H9 (cell line): ENCODE measurements around the gene MRRF. TPM values are rescaled to one million over a fixed set of nuclear protein-coding genes. Genes with fewer than 3 reads are reported as not detected.

ENCODE experiments used
- DNase-seq: peaks from one replicate; pipeline ENCODE4 v3.0.0-alpha.2; 2017
- H2AFZ ChIP-seq: one replicate; pipeline ENCODE4 v1.6.1; 2013; ENCODE audit warnings: mild to moderate bottlenecking, low read length, control low read depth, moderate library complexity
- H2AK5ac ChIP-seq: 2 replicates; pipeline ENCODE4 v1.6.1; 2013; ENCODE audit warnings: low read length, control low read depth, mixed read lengths; ENCODE audit not compliant: insufficient read length
- H2BK120ac ChIP-seq: one replicate; pipeline ENCODE4 v1.6.1; 2013; ENCODE audit warnings: low read depth, mild to moderate bottlenecking, low read length, control low read depth, inconsistent platforms; ENCODE audit not compliant: poor library complexity, severe bottlenecking
- H2BK12ac ChIP-seq: 2 replicates; pipeline ENCODE4 v1.6.1; 2013; ENCODE audit warnings: low read length, control low read depth, mixed read lengths, low read depth; ENCODE audit not compliant: insufficient read length
- H2BK15ac ChIP-seq: 2 replicates; pipeline ENCODE4 v1.6.1; 2013; ENCODE audit warnings: low read depth, low read length, control low read depth
- H2BK20ac ChIP-seq: one replicate; pipeline ENCODE4 v1.6.1; 2013; ENCODE audit warnings: low read depth, mild to moderate bottlenecking, low read length, control low read depth, inconsistent platforms; ENCODE audit not compliant: poor library complexity, severe bottlenecking
- H2BK5ac ChIP-seq: 2 replicates; pipeline ENCODE4 v1.6.1; 2013; ENCODE audit warnings: low read length, control low read depth, mixed read lengths; ENCODE audit not compliant: insufficient read length
- H3K14ac ChIP-seq: 2 replicates; pipeline ENCODE4 v1.6.1; 2013; ENCODE audit warnings: low read length, control low read depth; ENCODE audit not compliant: insufficient read depth
- H3K18ac ChIP-seq: 2 replicates; pipeline ENCODE4 v1.6.1; 2013; ENCODE audit warnings: low read depth, mild to moderate bottlenecking, mixed read lengths, low read length, control low read depth; ENCODE audit not compliant: insufficient read length
- H3K23ac ChIP-seq: 2 replicates; pipeline ENCODE4 v1.6.1; 2013; ENCODE audit warnings: low read length, control low read depth, mixed read lengths, low read depth; ENCODE audit not compliant: insufficient read length
- H3K23me2 ChIP-seq: 2 replicates; pipeline ENCODE4 v1.6.1; 2013; ENCODE audit warnings: low read depth, mild to moderate bottlenecking, mixed read lengths, low read length, control low read depth; ENCODE audit not compliant: insufficient read length, poor library complexity, severe bottlenecking
- H3K27ac ChIP-seq: 2 replicates; pipeline ENCODE4 v1.5.1; 2013; ENCODE audit warnings: low read length, control low read depth, mixed read lengths, low read depth; ENCODE audit not compliant: insufficient read length
- H3K27me3 ChIP-seq: 2 replicates; pipeline ENCODE4 v1.6.1; 2013; ENCODE audit warnings: low read length, control low read depth, inconsistent platforms; ENCODE audit not compliant: insufficient read depth
- H3K4ac ChIP-seq: 2 replicates; pipeline ENCODE4 v1.6.1; 2013; ENCODE audit warnings: low read depth, mild to moderate bottlenecking, control low read depth, inconsistent platforms, low read length, moderate library complexity
- H3K4me1 ChIP-seq: 2 replicates; pipeline ENCODE4 v1.6.1; 2013; ENCODE audit warnings: low read length, control low read depth, inconsistent platforms; ENCODE audit not compliant: insufficient read depth
- H3K4me2 ChIP-seq: 2 replicates; pipeline ENCODE4 v1.6.1; 2013; ENCODE audit warnings: low read length, control low read depth, mixed read lengths; ENCODE audit not compliant: insufficient read length, insufficient read depth
- H3K56ac ChIP-seq: 2 replicates; pipeline ENCODE4 v1.6.1; 2013; ENCODE audit warnings: low read depth, mild to moderate bottlenecking, mixed read lengths, low read length, control low read depth; ENCODE audit not compliant: insufficient read length
- H3K79me1 ChIP-seq: 2 replicates; pipeline ENCODE4 v1.6.1; 2013; ENCODE audit warnings: low read depth, mild to moderate bottlenecking, moderate library complexity, low read length, control low read depth, inconsistent platforms; ENCODE audit not compliant: insufficient read depth, poor library complexity, severe bottlenecking
- H3K79me2 ChIP-seq: 2 replicates; pipeline ENCODE4 v1.6.1; 2013; ENCODE audit warnings: low read length, control low read depth, inconsistent platforms; ENCODE audit not compliant: insufficient read depth
- H3K9ac ChIP-seq: 2 replicates; pipeline ENCODE4 v1.6.1; 2013; ENCODE audit warnings: low read length, control low read depth, mixed read lengths; ENCODE audit not compliant: insufficient read length; ENCODE audit errors: extremely low read depth
- H3K9me3 ChIP-seq: one replicate; pipeline ENCODE4 v1.6.1; 2013; ENCODE audit warnings: low read depth, low read length, inconsistent platforms; ENCODE audit not compliant: control insufficient read depth
- H3T11ph ChIP-seq: one replicate; pipeline ENCODE4 v1.6.1; 2013; ENCODE audit warnings: mild to moderate bottlenecking, low read length, control low read depth, inconsistent platforms
- H4K20me1 ChIP-seq: one replicate; pipeline ENCODE4 v1.6.1; 2013; ENCODE audit not compliant: control insufficient read depth, insufficient read length, insufficient read depth
- H4K5ac ChIP-seq: 2 replicates; pipeline ENCODE4 v1.6.1; 2013; ENCODE audit warnings: low read depth, mild to moderate bottlenecking, mixed read lengths, low read length, control low read depth; ENCODE audit not compliant: insufficient read length
- H4K8ac ChIP-seq: replicated peaks from 2 replicates; pipeline ENCODE4 v1.6.1; 2013; ENCODE audit warnings: low read length, control low read depth, mixed read lengths, low read depth; ENCODE audit not compliant: insufficient read length
- H4K91ac ChIP-seq: 2 replicates; pipeline ENCODE4 v1.6.1; 2013; ENCODE audit warnings: low read depth, mild to moderate bottlenecking, moderate library complexity, mixed read lengths, low read length, control low read depth; ENCODE audit not compliant: insufficient read length
- H3K27ac Mint-ChIP-seq, 3 experiments: 2 replicates in 2 of 3; 3 replicates in 1 of 3; pipeline ENCODE4 v1.8.0; 2020 to 2021; ENCODE audit warnings: mixed read lengths in 3 of 3, mild to moderate bottlenecking in 1 of 3, moderate library complexity in 1 of 3
- H3K27me3 Mint-ChIP-seq: 2 replicates; pipeline ENCODE4 v1.8.0; 2021; ENCODE audit warnings: low read depth, mild to moderate bottlenecking, moderate library complexity, mixed read lengths
- H3K36me3 Mint-ChIP-seq, 3 experiments: 2 replicates in 2 of 3; 3 replicates in 1 of 3; pipeline ENCODE4 v1.8.0; 2020 to 2021; ENCODE audit warnings: low read depth in 3 of 3, mixed read lengths in 3 of 3; ENCODE audit not compliant: insufficient read depth in 1 of 3
- H3K4me1 Mint-ChIP-seq, 2 experiments: 2 replicates each; pipeline ENCODE4 v1.8.0; 2020; ENCODE audit warnings: mixed read lengths in 2 of 2
- H3K4me3 Mint-ChIP-seq, 2 experiments: 2 replicates in 1 of 2; 3 replicates in 1 of 2; pipeline ENCODE4 v1.8.0; 2020 to 2021; ENCODE audit warnings: mild to moderate bottlenecking in 2 of 2, mixed read lengths in 2 of 2, moderate library complexity in 1 of 2
- H3K9me3 Mint-ChIP-seq, 2 experiments: 2 replicates in 1 of 2; 3 replicates in 1 of 2; pipeline ENCODE4 v1.8.0; 2020; ENCODE audit warnings: mild to moderate bottlenecking in 2 of 2, mixed read lengths in 2 of 2, moderate library complexity in 1 of 2
- CTCF ChIP-seq: fragments of 200-600 bp; sonication (generic); conservative IDR thresholded peaks from 3 replicates; pipeline ENCODE4 v1.8.0; 2021; ENCODE audit warnings: antibody characterized with exemption, mild to moderate bottlenecking
- WGBS: extraction: QIAGEN DNeasy Blood & Tissue Kit; methylation state at CpG from one replicate; pipeline ENCODE4 v1.1.7; 2013; ENCODE audit warnings: missing lambda C conversion rate, low lambda C conversion rate, mixed read lengths; ENCODE audit not compliant: insufficient read length; ENCODE audit errors: extremely low coverage; 5-methylcytosine and 5-hydroxymethylcytosine counted together
- total RNA-seq: library from RNA; stranded (reverse); gene quantifications from 2 replicates; pipeline ENCODE4 v1.2.1, GENCODE V29; 2021

The MRRF gene
- total RNA-seq, 1 experiment from 2014 or later, result 33.7 TPM

- Histone ChIP-seq H4K20me1 (no peaks in the 10 kb centered on the region), H3K56ac (no peak overlapping the region)
Observed at GRCh38 chr9:122294531-122294930, 29.8 kb downstream of the MRRF start.

More at GRCh38 chr9:122294531-122294930, 29.8 kb downstream of the MRRF start:
- no peak overlapping the region for H3K9ac ChIP-seq
- WGBS, result 100% methylated on average over 2 of the region's 4 CpGs
- H2BK12ac ChIP-seq, result no peak overlapping the region
- H2BK15ac ChIP-seq, result no peak overlapping the region
- H3K23me2 ChIP-seq, result no peaks in the 10 kb centered on the region
- no peak overlapping the region for H3K18ac ChIP-seq
- H3K27me3 ChIP-seq, result no peaks in the 10 kb centered on the region
- H3K9me3 Mint-ChIP-seq, result no peaks in the 10 kb centered on the region
- no peak overlapping the region for H3K4ac ChIP-seq
- no peaks in the 10 kb centered on the region for H3K79me2 ChIP-seq
- DNase-seq, result no peak
- H3K9me3 ChIP-seq, result no peaks in the 10 kb centered on the region
- H2BK20ac ChIP-seq, result no peak overlapping the region
- no peak overlapping the region for H3K27ac Mint-ChIP-seq
- no peaks in the 10 kb centered on the region for H3K79me1 ChIP-seq
- H2AK5ac ChIP-seq, result no peak overlapping the region
- H4K8ac ChIP-seq, result no peak overlapping the region
- no peak overlapping the region for H4K91ac ChIP-seq
- H3K14ac ChIP-seq, result no peak overlapping the region
- H2BK120ac ChIP-seq, result no peak overlapping the region
- no peak overlapping the region for H3K27ac ChIP-seq
- no peak overlapping the region for H4K5ac ChIP-seq
- H2BK5ac ChIP-seq, result no peak overlapping the region
- no peak for TF ChIP-seq CTCF
- H3K4me2 ChIP-seq, result no peak overlapping the region
- H2AFZ ChIP-seq, result no peak overlapping the region
- H3T11ph ChIP-seq, result no peak overlapping the region
- no peak overlapping the region for H3K4me3 Mint-ChIP-seq
- H3K27me3 Mint-ChIP-seq, result no peaks in the 10 kb centered on the region
- H3K4me1 Mint-ChIP-seq, result peaks cover 3 to 12% of the 10 kb centered on the region in 2 experiments; a peak in 3 of 4 replicates
- no peaks in the 10 kb centered on the region for H3K4me1 ChIP-seq
- peaks cover 9 to 56% (median 42%) of the 10 kb centered on the region in 3 experiments; a peak in 6 of 7 replicates for H3K36me3 Mint-ChIP-seq
- no peak overlapping the region for H3K23ac ChIP-seq
